HFFc6 (cell line): Measurements from ENCODE around the gene ADGRA1. TPM values are rescaled to one million over a fixed set of nuclear protein-coding genes. Genes with fewer than 3 reads are reported as not detected.

Experiments
- DNase-seq: peaks from one replicate; pipeline ENCODE4 v3.0.0-alpha.2; 2018
- H3K27ac Mint-ChIP-seq: 2 replicates; pipeline ENCODE4 v1.8.0; 2020; ENCODE audit warnings: mild to moderate bottlenecking, mixed read lengths
- H3K27me3 Mint-ChIP-seq: 2 replicates; pipeline ENCODE4 v1.8.0; 2021; ENCODE audit warnings: mild to moderate bottlenecking, moderate library complexity, mixed read lengths; ENCODE audit not compliant: insufficient read depth
- H3K36me3 Mint-ChIP-seq: 2 replicates; pipeline ENCODE4 v1.8.0; 2021; ENCODE audit warnings: low read depth, mixed read lengths
- H3K4me1 Mint-ChIP-seq: 2 replicates; pipeline ENCODE4 v1.8.0; 2020; ENCODE audit warnings: low read depth, mixed read lengths
- H3K4me3 Mint-ChIP-seq: 2 replicates; pipeline ENCODE4 v1.8.0; 2020; ENCODE audit warnings: mild to moderate bottlenecking, moderate library complexity, mixed read lengths
- H3K9me3 Mint-ChIP-seq: 2 replicates; pipeline ENCODE4 v1.8.0; 2020; ENCODE audit warnings: mild to moderate bottlenecking, mixed read lengths
- CTCF ChIP-seq: fragments of 200-600 bp; sonication (generic); IDR thresholded peaks from 2 replicates; pipeline ENCODE4 v1.5.0; 2021; ENCODE audit warnings: antibody characterized with exemption, mild to moderate bottlenecking
- total RNA-seq, 6 experiments: library from RNA; stranded (reverse); fragmentation: NEBNext Ultra II Directional; extraction: Animal tissue kit (Norgen Biotek cat#: 25700); gene quantifications; 2 replicates in 1 of 6; 3 replicates in 5 of 6; pipeline ENCODE4 v1.2.3, GENCODE V29; 2021

The ADGRA1 gene
- total RNA-seq, 6 experiments from 2014 or later: not detected

GRCh38 chr10:133164816-133165555 lies 77.3 kb downstream of the ADGRA1 start:
- Mint-ChIP-seq H3K4me3 (no peak overlapping the region), H3K4me1 (no peaks in the 10 kb centered on the region), H3K27me3 (peaks cover 9% of the 10 kb centered on the region), H3K27ac (no peak overlapping the region), H3K36me3 (no peaks in the 10 kb centered on the region), H3K9me3 (peaks cover 18% of the 10 kb centered on the region)
- TF ChIP-seq CTCF: no peak
- no peak for DNase-seq

GRCh38 chr10:133165556-133166503 lies 78.1 kb downstream of the ADGRA1 start:
- no peaks in the 10 kb centered on the region for H3K4me1 Mint-ChIP-seq
- H3K9me3 Mint-ChIP-seq: peaks cover 19% of the 10 kb centered on the region
- H3K4me3 Mint-ChIP-seq: no peak overlapping the region
- H3K27ac Mint-ChIP-seq: no peak overlapping the region
- DNase-seq: no peak
- peaks cover 9% of the 10 kb centered on the region for H3K27me3 Mint-ChIP-seq
- no peaks in the 10 kb centered on the region for H3K36me3 Mint-ChIP-seq
- TF ChIP-seq CTCF: no peak

GRCh38 chr10:133166504-133166827 lies 78.7 kb downstream of the ADGRA1 start:
- Mint-ChIP-seq H3K9me3 (peaks cover 19% of the 10 kb centered on the region), H3K27me3 (peaks cover 9% of the 10 kb centered on the region), H3K36me3 (no peaks in the 10 kb centered on the region), H3K4me3 (no peak overlapping the region), H3K27ac (no peak overlapping the region), H3K4me1 (no peaks in the 10 kb centered on the region)
- TF ChIP-seq CTCF: no peak
- no peak for DNase-seq

DNA sequence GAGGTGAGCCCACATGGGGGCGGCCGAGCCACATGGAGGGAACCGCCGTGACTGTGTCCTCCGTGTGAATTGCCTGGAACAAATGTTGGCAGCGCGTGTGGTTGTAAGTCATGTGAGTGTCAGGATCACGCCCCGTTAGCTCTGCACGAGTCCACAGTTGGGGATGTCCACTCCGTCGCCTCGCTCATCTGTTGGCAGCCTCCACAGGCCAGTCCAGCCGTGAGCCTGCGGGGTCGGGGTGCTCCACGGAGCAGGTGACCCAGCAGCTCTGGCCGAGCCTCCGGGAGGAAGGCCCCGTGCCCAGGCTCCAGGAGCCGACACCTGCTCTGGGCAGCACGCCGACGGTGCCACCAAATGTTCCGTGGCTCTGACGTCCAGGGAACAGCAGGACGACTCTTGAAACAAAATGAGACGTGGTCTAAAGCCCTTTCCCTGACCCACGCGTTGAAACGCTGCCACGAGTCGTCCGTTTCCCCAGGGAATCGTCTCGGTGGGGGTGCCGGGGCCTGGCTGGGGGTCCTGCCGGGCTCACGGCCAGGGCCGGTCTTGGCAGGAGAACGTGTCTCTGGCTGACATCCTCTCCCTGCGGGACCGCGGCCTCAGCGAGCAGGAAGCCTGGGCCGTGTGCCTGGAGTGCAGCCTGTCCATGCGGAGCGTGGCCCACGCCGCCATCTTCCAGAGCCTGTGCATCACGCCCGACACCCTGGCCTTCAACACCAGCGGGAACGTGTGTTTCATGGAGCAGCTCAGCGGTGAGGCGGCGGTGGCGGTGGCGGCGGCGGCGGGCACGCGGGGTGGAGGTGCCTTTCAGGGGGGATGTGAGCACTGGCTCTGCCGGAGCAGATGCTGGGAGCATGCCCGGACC lies 79.3 kb downstream of the ADGRA1 start:
- H3K4me3 Mint-ChIP-seq: no peak overlapping the region
- peaks cover 19% of the 10 kb centered on the region for H3K9me3 Mint-ChIP-seq
- TF ChIP-seq CTCF: no peak

More for the DNA sequence above, 79.3 kb downstream of the ADGRA1 start:
- no peaks in the 10 kb centered on the region for H3K4me1 Mint-ChIP-seq
- no peak overlapping the region for H3K27ac Mint-ChIP-seq
- no peak for DNase-seq
- H3K36me3 Mint-ChIP-seq: no peaks in the 10 kb centered on the region
- peaks cover 11% of the 10 kb centered on the region for H3K27me3 Mint-ChIP-seq
